OCI-LY3 (cell line): ENCODE results near the gene NTHL1.

Experiments
- H2AFZ ChIP-seq: fragments of 200-600, 300-600 bp; shearing (Covaris generic); 2 replicates; pipeline ENCODE4 v1.6.0; 2014; ENCODE audit warnings: antibody characterized with exemption, low read depth, low read length
- H3K27ac ChIP-seq: fragments of 200-600, 300-600 bp; sonication (generic); 2 replicates; pipeline ENCODE4 v1.5.1; 2014; ENCODE audit warnings: mild to moderate bottlenecking, low read length, moderate library complexity, mixed read lengths
- H3K27me3 ChIP-seq: fragments of 200-600, 300-600 bp; sonication (generic); 2 replicates; pipeline ENCODE4 v1.6.1; 2014; ENCODE audit warnings: low read depth, low read length, mixed read lengths
- H3K36me3 ChIP-seq: fragments of 200-600, 300-600 bp; sonication (generic); replicated peaks from 2 replicates; pipeline ENCODE3; 2014; ENCODE audit warnings: low read depth, low read length, mixed read lengths
- H3K4me1 ChIP-seq: fragments of 300-600, 200-600 bp; sonication (generic); 2 replicates; pipeline ENCODE4 v1.6.1; 2014; ENCODE audit warnings: low read length, mixed read lengths
- H3K4me2 ChIP-seq: fragments of 200-600, 300-600 bp; sonication (generic); 2 replicates; pipeline ENCODE4 v1.6.1; 2014; ENCODE audit warnings: low read length, mixed read lengths
- H3K4me3 ChIP-seq: fragments of 300-600, 200-600 bp; sonication (generic); 2 replicates; pipeline ENCODE4 v1.5.1; 2014; ENCODE audit warnings: antibody characterized with exemption, mild to moderate bottlenecking, low read length, moderate library complexity
- H3K79me2 ChIP-seq: fragments of 300-600, 200-600 bp; shearing (Covaris generic); 2 replicates; pipeline ENCODE4 v1.6.1; 2014; ENCODE audit warnings: mild to moderate bottlenecking, low read length, mixed read lengths
- H3K9ac ChIP-seq: fragments of 300-600, 200-600 bp; shearing (Covaris generic); 2 replicates; pipeline ENCODE4 v1.6.0; 2014; ENCODE audit warnings: mild to moderate bottlenecking, low read length, moderate library complexity
- H3K9me3 ChIP-seq: fragments of 200-600, 300-600 bp; shearing (Covaris generic); 2 replicates; pipeline ENCODE4 v1.6.1; 2014; ENCODE audit warnings: low read length, mixed read lengths; ENCODE audit not compliant: insufficient read depth
- H4K20me1 ChIP-seq: fragments of 200-600, 300-600 bp; sonication (generic); 2 replicates; pipeline ENCODE4 v1.6.1; 2016; ENCODE audit warnings: low read length, mixed read lengths; ENCODE audit not compliant: insufficient read depth
- CTCF ChIP-seq: fragments of 200-600, 300-600 bp; sonication (generic); IDR thresholded peaks from 2 replicates; pipeline ENCODE4 v1.5.1; 2014; ENCODE audit warnings: antibody characterized with exemption, low read length, low read depth
- EZH2phosphoT487 ChIP-seq: fragments of 200-600 bp; shearing (Covaris generic); IDR thresholded peaks from 2 replicates; pipeline ENCODE4 v1.6.1; 2018; ENCODE audit warnings: antibody characterized with exemption, mixed run types, low read depth

Gene NTHL1

GRCh38 chr16:2077696-2078095 lies 30.1 kb upstream of the NTHL1 start:
- H4K20me1 ChIP-seq = no peaks in the 10 kb centered on the region
- H3K4me1 ChIP-seq = no peaks in the 10 kb centered on the region
- H3K79me2 ChIP-seq = no peaks in the 10 kb centered on the region
- H3K4me2 ChIP-seq = no peak overlapping the region
- no peaks in the 10 kb centered on the region for H3K9me3 ChIP-seq
- H3K27ac ChIP-seq = no peak overlapping the region
- H3K9ac ChIP-seq = no peak overlapping the region
- no peak overlapping the region for H2AFZ ChIP-seq
- no peak overlapping the region for H3K4me3 ChIP-seq
- no peaks in the 10 kb centered on the region for H3K36me3 ChIP-seq
- no peaks in the 10 kb centered on the region for H3K27me3 ChIP-seq
- TF ChIP-seq EZH2phosphoT487 (no peak), CTCF (no peak)

GRCh38 chr16:2077016-2077415 lies 29.4 kb upstream of the NTHL1 start:
- Histone ChIP-seq H3K27ac (no peak overlapping the region), H3K79me2 (no peaks in the 10 kb centered on the region), H4K20me1 (no peaks in the 10 kb centered on the region)

DNA sequence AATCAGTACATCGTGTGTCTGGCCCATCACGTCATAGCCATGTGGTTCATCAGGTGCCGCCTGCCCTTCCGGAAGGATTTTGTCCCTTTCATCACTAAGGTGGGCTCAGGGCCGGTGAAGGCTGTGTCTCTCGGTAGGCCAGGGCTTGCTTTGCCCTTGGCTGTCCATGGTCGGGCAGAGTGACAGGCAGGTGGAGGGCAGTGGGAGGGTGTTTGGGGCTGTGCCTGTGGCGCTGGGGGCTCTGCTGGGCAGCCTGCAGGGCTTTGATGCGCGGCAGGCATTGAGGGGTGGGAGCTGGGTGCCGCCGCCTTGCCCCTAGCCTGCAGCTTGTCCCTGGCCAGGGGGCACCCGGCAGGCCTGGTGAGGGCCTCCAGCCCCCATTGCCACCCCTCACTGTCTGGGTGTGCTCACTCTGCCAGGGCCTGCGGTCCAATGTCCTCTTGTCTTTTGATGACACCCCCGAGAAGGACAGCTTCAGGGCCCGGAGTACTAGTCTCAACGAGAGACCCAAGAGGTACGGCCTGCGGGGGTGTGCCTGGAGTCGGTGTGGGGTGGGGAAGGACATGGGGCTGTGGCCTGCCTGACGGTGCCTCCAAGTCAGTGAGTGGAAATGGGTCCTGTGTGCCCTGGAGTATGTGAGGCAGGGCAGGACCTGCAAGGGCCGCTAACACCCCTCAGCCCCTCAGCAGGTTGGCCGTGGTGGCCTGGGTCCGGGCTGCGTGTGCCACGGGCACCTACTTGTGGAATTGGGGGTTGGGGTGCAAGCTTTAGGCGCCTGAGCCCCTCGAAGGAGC lies 28.6 kb upstream of the NTHL1 start:
- Histone ChIP-seq H3K36me3 (no peaks in the 10 kb centered on the region), H3K27ac (no peak overlapping the region), H3K9ac (no peak overlapping the region), H3K27me3 (no peaks in the 10 kb centered on the region), H4K20me1 (no peaks in the 10 kb centered on the region), H3K4me3 (no peak overlapping the region), H2AFZ (no peak overlapping the region), H3K79me2 (no peaks in the 10 kb centered on the region), H3K9me3 (no peaks in the 10 kb centered on the region), H3K4me1 (no peaks in the 10 kb centered on the region), H3K4me2 (no peak overlapping the region)
- TF ChIP-seq CTCF = no peak
- TF ChIP-seq EZH2phosphoT487 = no peak

More at GRCh38 chr16:2077016-2077415, 29.4 kb upstream of the NTHL1 start:
- Histone ChIP-seq H2AFZ (no peak overlapping the region), H3K36me3 (no peaks in the 10 kb centered on the region), H3K27me3 (no peaks in the 10 kb centered on the region), H3K9me3 (no peaks in the 10 kb centered on the region), H3K4me1 (no peaks in the 10 kb centered on the region), H3K9ac (no peak overlapping the region), H3K4me3 (no peak overlapping the region), H3K4me2 (no peak overlapping the region)
- no peak for TF ChIP-seq CTCF
- no peak for TF ChIP-seq EZH2phosphoT487

DNA sequence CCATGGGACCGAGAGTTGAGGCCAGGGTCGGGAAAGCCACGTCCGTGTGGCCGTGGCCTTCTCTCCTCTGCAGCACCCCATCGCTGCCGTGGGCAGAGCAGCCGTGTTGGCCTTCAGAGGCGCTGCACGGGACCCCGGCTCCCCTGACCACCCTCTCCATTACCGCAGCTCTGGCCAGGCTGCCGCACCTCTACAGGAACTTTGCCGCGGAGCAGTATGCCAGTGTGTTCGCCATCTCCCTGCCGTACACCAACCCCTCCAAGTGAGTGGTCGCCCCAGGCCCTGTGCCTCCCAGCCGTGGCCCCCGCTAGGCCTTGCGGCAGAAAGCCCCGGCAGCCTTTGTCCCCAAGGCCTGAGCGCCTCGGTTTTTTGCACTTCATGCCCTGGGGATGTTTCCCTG lies 28.0 kb upstream of the NTHL1 start:
- H3K9me3 ChIP-seq = no peaks in the 10 kb centered on the region
- H3K4me3 ChIP-seq = no peak overlapping the region
- H4K20me1 ChIP-seq = no peaks in the 10 kb centered on the region
- TF ChIP-seq EZH2phosphoT487 = no peak
- no peak for TF ChIP-seq CTCF
- no peaks in the 10 kb centered on the region for H3K36me3 ChIP-seq
- no peak overlapping the region for H3K27ac ChIP-seq
- H2AFZ ChIP-seq = no peak overlapping the region
- no peaks in the 10 kb centered on the region for H3K27me3 ChIP-seq
- no peaks in the 10 kb centered on the region for H3K79me2 ChIP-seq
- H3K9ac ChIP-seq = no peak overlapping the region
- no peak overlapping the region for H3K4me2 ChIP-seq
- no peaks in the 10 kb centered on the region for H3K4me1 ChIP-seq
